Measurements from ENCODE around the gene PKD1. TPM values are rescaled to one million over a fixed set of nuclear protein-coding genes. Genes with fewer than 3 reads are reported as not detected.

The PKD1 gene
- total RNA-seq, 1 experiment from 2014 or later, result 137 TPM

- ChIA-PET RAD21 (ENCODE audit: low non-redundant PET in 1 of 2, low total read pairs in 2 of 2, uncharacterized antibody in 2 of 2, unreplicated experiment in 2 of 2) (no interaction called here), POLR2A (no interaction called here), CTCF (no interaction called here)
- H3K9me2 ChIP-seq (ENCODE audit: insufficient read depth), result no peaks in the 10 kb centered on the region
- H3K9me3 ChIP-seq (ENCODE audit: control insufficient read depth in 1 of 2, insufficient read depth in 1 of 2, low read depth in 1 of 2, low read length in 2 of 2), result no peaks in the 10 kb centered on the region
- H3K4me2 ChIP-seq (ENCODE audit: low read length), result no peak overlapping the region
- H3K4me1 ChIP-seq (ENCODE audit: control insufficient read depth in 1 of 2, insufficient read depth in 2 of 2, low read length in 2 of 2), result no peaks in the 10 kb centered on the region
- BruUV-seq (replicated peaks), result no TSS peak
- no peak overlapping the region for H3K9ac ChIP-seq (ENCODE audit: low read length)
- intact Hi-C loops (cut with micrococcal nuclease), result no loop called here
- H3K36me3 ChIP-seq (ENCODE audit: control insufficient read depth in 1 of 2, insufficient read depth in 2 of 2, low read length in 2 of 2), result no peaks in the 10 kb centered on the region
- H4K20me1 ChIP-seq (ENCODE audit: insufficient read depth), result no peaks in the 10 kb centered on the region
- no peaks in the 10 kb centered on the region for H3K27me3 ChIP-seq (ENCODE audit: insufficient read depth, low read length)
- H3K79me2 ChIP-seq (ENCODE audit: insufficient read depth, low read length), result no peaks in the 10 kb centered on the region
- H3K4me3 ChIP-seq (replicated peaks in 1 of 2; ENCODE audit: low read depth in 1 of 2, low read length in 2 of 2), result no peak overlapping the region
- no peak overlapping the region for H3K27ac ChIP-seq (ENCODE audit: low read depth, low read length)
- no peak for ATAC-seq
- TF ChIP-seq ELF1 (IDR thresholded peaks at IDR 0.05; ENCODE audit: borderline replicate concordance, low read depth), result no peak
- TF ChIP-seq SRF (IDR thresholded peaks at IDR 0.05; ENCODE audit: low read depth), result no peak
- no peak for TF ChIP-seq SIN3A (IDR thresholded peaks at IDR 0.05; ENCODE audit: low read depth)
- no peak for TF ChIP-seq TCF7L2 (IDR thresholded peaks at IDR 0.05; ENCODE audit: borderline replicate concordance, extremely low read depth, insufficient read depth, insufficient read length)
- TF ChIP-seq EGR1 (IDR thresholded peaks at IDR 0.05; ENCODE audit: low read depth), result no peak
- TF ChIP-seq, protein P1, sequence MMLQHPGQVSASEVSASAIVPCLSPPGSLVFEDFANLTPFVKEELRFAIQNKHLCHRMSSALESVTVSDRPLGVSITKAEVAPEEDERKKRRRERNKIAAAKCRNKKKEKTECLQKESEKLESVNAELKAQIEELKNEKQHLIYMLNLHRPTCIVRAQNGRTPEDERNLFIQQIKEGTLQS (IDR thresholded peaks at IDR 0.05), result no peak
- TF ChIP-seq CEBPB (IDR thresholded peaks at IDR 0.05; ENCODE audit: low read depth), result no peak
- TF ChIP-seq, protein P2, sequence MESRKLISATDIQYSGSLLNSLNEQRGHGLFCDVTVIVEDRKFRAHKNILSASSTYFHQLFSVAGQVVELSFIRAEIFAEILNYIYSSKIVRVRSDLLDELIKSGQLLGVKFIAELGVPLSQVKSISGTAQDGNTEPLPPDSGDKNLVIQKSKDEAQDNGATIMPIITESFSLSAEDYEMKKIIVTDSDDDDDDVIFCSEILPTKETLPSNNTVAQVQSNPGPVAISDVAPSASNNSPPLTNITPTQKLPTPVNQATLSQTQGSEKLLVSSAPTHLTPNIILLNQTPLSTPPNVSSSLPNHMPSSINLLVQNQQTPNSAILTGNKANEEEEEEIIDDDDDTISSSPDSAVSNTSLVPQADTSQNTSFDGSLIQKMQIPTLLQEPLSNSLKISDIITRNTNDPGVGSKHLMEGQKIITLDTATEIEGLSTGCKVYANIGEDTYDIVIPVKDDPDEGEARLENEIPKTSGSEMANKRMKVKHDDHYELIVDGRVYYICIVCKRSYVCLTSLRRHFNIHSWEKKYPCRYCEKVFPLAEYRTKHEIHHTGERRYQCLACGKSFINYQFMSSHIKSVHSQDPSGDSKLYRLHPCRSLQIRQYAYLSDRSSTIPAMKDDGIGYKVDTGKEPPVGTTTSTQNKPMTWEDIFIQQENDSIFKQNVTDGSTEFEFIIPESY (IDR thresholded peaks at IDR 0.05; ENCODE audit: extremely low read depth, insufficient replicate concordance, low read length), result no peak
- TF ChIP-seq POLR2A (IDR thresholded peaks at IDR 0.05; ENCODE audit: borderline replicate concordance, extremely low read depth, insufficient read depth, insufficient read length), result no peak
- H2AFZ ChIP-seq (ENCODE audit: low read depth, low read length, poor library complexity, severe bottlenecking), result no peak overlapping the region
- no peak for DNase-seq (ENCODE audit: low read depth, low spot score)
These were observed 58.7 kb downstream of the PKD1 start for GRCh38 chr16:2077016-2077415.

All from HCT116 (cell line).